GM08714 (cell line): ENCODE results near the gene ZNF844.

Experiments
- H3K4me3 ChIP-seq: fragments of 200-500 bp; sonication (Bioruptor generic); 2 replicates; pipeline ENCODE4 v1.5.1; 2014; ENCODE audit warnings: mild to moderate bottlenecking, low read length, inconsistent platforms
- ZNF274 ChIP-seq: IDR thresholded peaks from 2 replicates; pipeline ENCODE4 v1.6.1; 2012; ENCODE audit warnings: mild to moderate bottlenecking, low read depth, low read length

The ZNF844 gene

GRCh38 chr19:12064590-12065538 is at the start of gene ZNF844:
ZNF844 (plus strand) TSS chr19:12064731; CDS start chr19:12064874, 143 bp downstream.
- no peak for TF ChIP-seq ZNF274
- peak within 1 kb of the TSS; percentile 64; the same call in 1 of the 2 replicates for H3K4me3 ChIP-seq

GRCh38 chr19:12015015-12015752 is 49.3 kb upstream of the ZNF844 start:
- peak; percentile 89 for TF ChIP-seq ZNF274
- H3K4me3 ChIP-seq: no peak overlapping the region

GRCh38 chr19:12015753-12016116 is 48.8 kb upstream of the ZNF844 start:
- TF ChIP-seq ZNF274: no peak
- no peak overlapping the region for H3K4me3 ChIP-seq

GRCh38 chr19:12034198-12034597 is 30.3 kb upstream of the ZNF844 start:
- no peak for TF ChIP-seq ZNF274
- no peak overlapping the region; the same call in 1 of the 2 replicates for H3K4me3 ChIP-seq

- TF ChIP-seq ZNF274: no peak
- peak overlapping the region; percentile 65; the same call in 1 of the 2 replicates for H3K4me3 ChIP-seq
Observed at GRCh38 chr19:12034620-12035019, 29.9 kb upstream of the ZNF844 start.

GRCh38 chr19:12035220-12036172 is 29.0 kb upstream of the ZNF844 start, which contains the start of gene ZNF433:
ZNF433 (minus strand) TSS chr19:12035679; CDS start chr19:12035539, 140 bp downstream.
- H3K4me3 ChIP-seq: peak within 1 kb of the TSS; percentile 65; the same call in 1 of the 2 replicates

GRCh38 chr19:12042893-12043292 is 21.6 kb upstream of the ZNF844 start:
- no peak for TF ChIP-seq ZNF274
- H3K4me3 ChIP-seq: no peak overlapping the region

More at GRCh38 chr19:12035220-12036172, 29.0 kb upstream of the ZNF844 start, which contains the start of gene ZNF433:
- TF ChIP-seq ZNF274: no peak

GRCh38 chr19:12043752-12044422 is 20.6 kb upstream of the ZNF844 start:
- peak; percentile 65 for TF ChIP-seq ZNF274
- H3K4me3 ChIP-seq: no peak overlapping the region

GRCh38 chr19:12047868-12048267 is 16.7 kb upstream of the ZNF844 start:
- no peak overlapping the region for H3K4me3 ChIP-seq
- TF ChIP-seq ZNF274: no peak

- H3K4me3 ChIP-seq: peak overlapping the region; percentile 96
- TF ChIP-seq ZNF274: no peak
Observed at GRCh38 chr19:12052091-12052496, 12.4 kb upstream of the ZNF844 start.

- peak within 1 kb of the TSS; percentile 96 for H3K4me3 ChIP-seq
- TF ChIP-seq ZNF274: no peak
Observed at GRCh38 chr19:12052497-12053169, 11.9 kb upstream of the ZNF844 start, which contains the start of gene ZNF878. ZNF878 (minus strand) TSS chr19:12052961; CDS start chr19:12052801, 160 bp downstream.

GRCh38 chr19:12055784-12056183 is 8.7 kb upstream of the ZNF844 start:
- no peak for TF ChIP-seq ZNF274
- no peak overlapping the region for H3K4me3 ChIP-seq
